ENCODE data around the gene MAG.
A peak's percentile ranks its signal among the peaks of the same experiment; 100 is the strongest.

The MAG gene

GRCh38 chr19:35305181-35305580 is 13.2 kb downstream of the MAG start:
- H3K4me1 ChIP-seq (ENCODE audit: insufficient read depth, low read length, poor library complexity, severe bottlenecking), result peaks cover 6% of the 10 kb centered on the region
- no peak overlapping the region for H3K4me3 ChIP-seq (ENCODE audit: low read length, poor library complexity, severe bottlenecking)
- no peaks in the 10 kb centered on the region for H3K9me2 ChIP-seq (replicated peaks; ENCODE audit: low read depth, low read length)
- TF ChIP-seq CTCF (conservative IDR thresholded peaks at IDR 0.05; ENCODE audit: low read length), result no peak
- no peak for TF ChIP-seq EZH2phosphoT487 (IDR thresholded peaks at IDR 0.05; ENCODE audit: borderline replicate concordance)
- no peaks in the 10 kb centered on the region for H3K36me3 ChIP-seq (ENCODE audit: insufficient read depth, low read length)
- no peaks in the 10 kb centered on the region for H4K20me1 ChIP-seq (ENCODE audit: insufficient read depth, low read length, poor library complexity, severe bottlenecking)
- no peak overlapping the region for H2AFZ ChIP-seq (ENCODE audit: low read length)
- H3K79me2 ChIP-seq (ENCODE audit: insufficient read depth, low read length), result no peaks in the 10 kb centered on the region
- H3K9ac ChIP-seq (ENCODE audit: low read depth, low read length, poor library complexity, severe bottlenecking), result no peak overlapping the region
- H3K4me2 ChIP-seq (ENCODE audit: low read depth, low read length, poor library complexity, severe bottlenecking), result no peak overlapping the region
- H3K27me3 ChIP-seq (ENCODE audit: insufficient read depth, low read length, poor library complexity, severe bottlenecking), result no peaks in the 10 kb centered on the region
- no peaks in the 10 kb centered on the region for H3F3A ChIP-seq (ENCODE audit: low read depth)
- no peaks in the 10 kb centered on the region for H3K9me3 ChIP-seq (ENCODE audit: insufficient read depth, low read depth, low read length)

GRCh38 chr19:35306473-35307246 is 14.7 kb downstream of the MAG start:
- Histone ChIP-seq H3K27me3 (ENCODE audit: insufficient read depth, low read length, poor library complexity, severe bottlenecking) (no peaks in the 10 kb centered on the region), H3K9ac (ENCODE audit: low read depth, low read length, poor library complexity, severe bottlenecking) (no peak overlapping the region), H3K36me3 (ENCODE audit: insufficient read depth, low read length) (no peaks in the 10 kb centered on the region), H2AFZ (ENCODE audit: low read length) (no peak overlapping the region), H3K9me3 (ENCODE audit: insufficient read depth, low read depth, low read length) (no peaks in the 10 kb centered on the region), H3K79me2 (ENCODE audit: insufficient read depth, low read length) (no peaks in the 10 kb centered on the region), H4K20me1 (ENCODE audit: insufficient read depth, low read length, poor library complexity, severe bottlenecking) (no peaks in the 10 kb centered on the region), H3K4me2 (ENCODE audit: low read depth, low read length, poor library complexity, severe bottlenecking) (no peak overlapping the region), H3K9me2 (replicated peaks; ENCODE audit: low read depth, low read length) (no peaks in the 10 kb centered on the region), H3F3A (ENCODE audit: low read depth) (no peaks in the 10 kb centered on the region), H3K4me3 (ENCODE audit: low read length, poor library complexity, severe bottlenecking) (no peak overlapping the region), H3K4me1 (ENCODE audit: insufficient read depth, low read length, poor library complexity, severe bottlenecking) (peaks cover 15% of the 10 kb centered on the region)
- TF ChIP-seq CTCF (conservative IDR thresholded peaks at IDR 0.05; ENCODE audit: low read length) (peak; percentile 73), EZH2phosphoT487 (IDR thresholded peaks at IDR 0.05; ENCODE audit: borderline replicate concordance) (no peak)

GRCh38 chr19:35307931-35308330 is 16.0 kb downstream of the MAG start:
- no peaks in the 10 kb centered on the region for H3K36me3 ChIP-seq (ENCODE audit: insufficient read depth, low read length)
- no peak overlapping the region for H3K9ac ChIP-seq (ENCODE audit: low read depth, low read length, poor library complexity, severe bottlenecking)
- no peak overlapping the region for H2AFZ ChIP-seq (ENCODE audit: low read length)
- no peaks in the 10 kb centered on the region for H3K79me2 ChIP-seq (ENCODE audit: insufficient read depth, low read length)
- H3K27me3 ChIP-seq (ENCODE audit: insufficient read depth, low read length, poor library complexity, severe bottlenecking), result no peaks in the 10 kb centered on the region
- no peaks in the 10 kb centered on the region for H3K9me2 ChIP-seq (replicated peaks; ENCODE audit: low read depth, low read length)
- H3K4me3 ChIP-seq (ENCODE audit: low read length, poor library complexity, severe bottlenecking), result no peak overlapping the region
- no peaks in the 10 kb centered on the region for H3F3A ChIP-seq (ENCODE audit: low read depth)
- H3K4me1 ChIP-seq (ENCODE audit: insufficient read depth, low read length, poor library complexity, severe bottlenecking), result peaks cover 16% of the 10 kb centered on the region
- H3K4me2 ChIP-seq (ENCODE audit: low read depth, low read length, poor library complexity, severe bottlenecking), result no peak overlapping the region
- no peaks in the 10 kb centered on the region for H4K20me1 ChIP-seq (ENCODE audit: insufficient read depth, low read length, poor library complexity, severe bottlenecking)
- no peak for TF ChIP-seq CTCF (conservative IDR thresholded peaks at IDR 0.05; ENCODE audit: low read length)
- TF ChIP-seq EZH2phosphoT487 (IDR thresholded peaks at IDR 0.05; ENCODE audit: borderline replicate concordance), result no peak
- H3K9me3 ChIP-seq (ENCODE audit: insufficient read depth, low read depth, low read length), result no peaks in the 10 kb centered on the region
